CD4-positive, alpha-beta T cell (primary cell): ENCODE results near the gene HEPACAM2. TPM values are rescaled to one million over a fixed set of nuclear protein-coding genes. Genes with fewer than 3 reads are reported as not detected.

Source experiments
- ATAC-seq: fragments of 200-7000 bp; cut with Tn5 transposase; one replicate; pipeline ENCODE4 v1.10.0; 2022; ENCODE audit warnings: mild to moderate bottlenecking; ENCODE audit not compliant: poor library complexity
- CTCF ChIA-PET: fragments of 350-600 bp; sonication (Branson Sonifier 250); formaldehyde crosslinking; loops from one replicate; lab custom pipeline; 2021; ENCODE audit warnings: antibody characterized with exemption, inconsistent platforms; lab: Charles Lee
- POLR2A ChIA-PET: fragments of 350-600 bp; sonication (Branson Sonifier 250); formaldehyde crosslinking; loops from one replicate; lab custom pipeline; 2021; ENCODE audit warnings: antibody characterized with exemption, inconsistent platforms; lab: Charles Lee
- DNase-seq, 14 experiments: peaks; one replicate each; pipeline ENCODE4 v3.0.0-alpha.2; 2013 to 2020; ENCODE audit warnings: mixed read lengths in 2 of 14
- H3K27ac ChIP-seq, 2 donors: one replicate each; pipeline versions ENCODE4 v1.5.1 to v1.7.0; 2013; ENCODE audit warnings: low read length in 2 of 2, low read depth in 1 of 2, mild to moderate bottlenecking in 1 of 2
- H3K27me3 ChIP-seq, 2 experiments: 1 replicate in 1 of 2; 2 replicates in 1 of 2; pipeline versions ENCODE4 v1.6.1 to v1.7.0; 2013; ENCODE audit warnings: low read length in 2 of 2, control low read depth in 1 of 2, mild to moderate bottlenecking in 1 of 2, moderate library complexity in 1 of 2; ENCODE audit not compliant: insufficient read depth in 2 of 2, control insufficient read depth in 1 of 2
- H3K36me3 ChIP-seq: one replicate; pipeline ENCODE4 v1.6.1; 2013; ENCODE audit warnings: low read length, control low read depth; ENCODE audit not compliant: insufficient read depth
- H3K4me1 ChIP-seq: one replicate; pipeline ENCODE4 v1.6.1; 2013; ENCODE audit warnings: low read length, control low read depth; ENCODE audit not compliant: insufficient read depth
- H3K4me3 ChIP-seq: one replicate; pipeline ENCODE4 v1.5.1; 2013; ENCODE audit warnings: mild to moderate bottlenecking, low read length, moderate library complexity
- H3K9me3 ChIP-seq, 2 experiments: 1 replicate in 1 of 2; 2 replicates in 1 of 2; pipeline versions ENCODE4 v1.6.1 to v1.7.0; 2013; ENCODE audit warnings: low read length in 2 of 2, mild to moderate bottlenecking in 2 of 2, control low read depth in 1 of 2, moderate library complexity in 1 of 2; ENCODE audit not compliant: control insufficient read depth in 1 of 2, insufficient read depth in 1 of 2
- H3K27ac Mint-ChIP-seq: one replicate; pipeline ENCODE4 v1.8.0; 2020; ENCODE audit warnings: mixed read lengths
- H3K27me3 Mint-ChIP-seq: one replicate; pipeline ENCODE4 v1.8.0; 2021; ENCODE audit warnings: mixed read lengths
- H3K36me3 Mint-ChIP-seq: one replicate; pipeline ENCODE4 v1.8.0; 2021; ENCODE audit warnings: low read depth, mixed read lengths
- H3K4me1 Mint-ChIP-seq: one replicate; pipeline ENCODE4 v1.8.0; 2021; ENCODE audit warnings: low read depth, mixed read lengths
- H3K4me3 Mint-ChIP-seq: one replicate; pipeline ENCODE4 v1.8.0; 2020; ENCODE audit warnings: mild to moderate bottlenecking, mixed read lengths
- H3K9me3 Mint-ChIP-seq: one replicate; pipeline ENCODE4 v1.8.0; 2020; ENCODE audit warnings: mixed read lengths
- intact Hi-C, 2 experiments: fragments of 100-400 bp; cut with DNase I in 1 of 2; cut with micrococcal nuclease in 1 of 2; formaldehyde crosslinking; loops; one replicate each; pipeline versions ENCODE4 v1.15.1 to v1.9.0; 2023 to 2025; cut with DNase I, micrococcal nuclease
- total RNA-seq, 174 experiments: library from RNA in 2 of 174; stranded (reverse) in 2 of 174; gene quantifications; one replicate each; pipeline ENCODE4 v1.2.3 and lab custom pipeline; 2021 to 2026
- TF ChIP-seq, protein P1 (sequence below): fragments of 200-600 bp; IDR thresholded peaks from one replicate; pipeline ENCODE4 v1.8.0; 2022; ENCODE audit warnings: antibody characterized with exemption, mild to moderate bottlenecking

The HEPACAM2 gene
- total RNA-seq, 2 experiments from 2014 or later = not detected

DNA sequence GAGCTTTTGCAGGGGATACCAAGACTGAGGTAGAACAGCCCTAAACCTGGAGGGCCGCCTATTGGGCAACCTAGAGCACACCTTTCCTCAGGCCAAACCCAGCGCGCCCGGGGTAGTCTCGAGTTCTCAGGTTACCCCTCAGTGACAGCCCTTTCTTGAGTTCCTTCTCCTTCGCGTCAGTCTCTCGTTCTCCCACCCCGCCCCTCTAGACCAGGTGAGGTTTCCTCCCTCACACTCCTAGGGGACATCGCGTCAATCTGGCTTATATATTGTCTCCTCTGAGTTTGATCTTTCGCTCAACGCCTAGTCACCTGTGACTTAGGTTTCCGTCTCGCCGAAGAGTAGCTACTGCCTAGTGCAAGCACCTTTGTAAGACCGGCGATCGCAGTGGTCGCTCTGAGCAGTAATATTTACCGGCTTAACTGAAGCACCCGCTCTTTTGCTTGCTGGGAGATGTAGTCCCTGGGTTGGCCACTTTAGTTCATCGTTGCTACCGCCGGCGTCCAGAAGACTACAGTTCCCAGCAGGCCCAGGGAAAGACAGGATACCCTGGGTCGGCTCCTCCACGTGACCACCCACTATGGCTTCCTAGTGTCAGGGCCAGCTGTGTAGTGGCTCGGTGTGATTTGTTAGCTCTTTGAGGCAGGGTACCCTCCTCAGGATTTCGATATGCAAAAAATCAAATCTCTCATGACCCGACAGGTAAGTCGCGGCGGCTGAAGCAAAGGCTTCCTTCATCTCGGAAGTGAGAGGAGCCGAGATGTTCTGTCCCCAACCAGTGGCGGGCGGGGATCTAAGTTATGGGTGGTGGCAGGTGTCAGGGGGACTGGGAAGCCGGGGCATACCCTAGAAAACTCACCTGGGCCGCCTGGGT lies 5.8 kb upstream of the HEPACAM2 start, which contains the start of gene VPS50:
Gene VPS50, plus strand, starts transcription at position 568 of the 874 bp plus-strand sequence. Its CDS starts 102 bp downstream, at position 670.
- ATAC-seq = peak; percentile 94
- H3K27me3 ChIP-seq = no peaks in the 10 kb centered on the region
- no peaks in the 10 kb centered on the region for H3K9me3 ChIP-seq
- H3K4me3 Mint-ChIP-seq = peak within 1 kb of the TSS; percentile 96
- peaks cover 25% of the 10 kb centered on the region for H3K4me1 Mint-ChIP-seq
- H3K4me1 ChIP-seq = peaks cover 6% of the 10 kb centered on the region
- H3K27ac Mint-ChIP-seq = peak within 1 kb of the TSS; percentile 95
- no peaks in the 10 kb centered on the region for H3K9me3 Mint-ChIP-seq
- CTCF ChIA-PET = interaction anchor here (0.6 to 1.4 kb wide), 6 partner anchors 10 to 784 kb away, joined by 3 to 4 read pairs (median 3); partner anchors contain the start of genes GATAD1 and SAMD9
- TF ChIP-seq, protein P1, sequence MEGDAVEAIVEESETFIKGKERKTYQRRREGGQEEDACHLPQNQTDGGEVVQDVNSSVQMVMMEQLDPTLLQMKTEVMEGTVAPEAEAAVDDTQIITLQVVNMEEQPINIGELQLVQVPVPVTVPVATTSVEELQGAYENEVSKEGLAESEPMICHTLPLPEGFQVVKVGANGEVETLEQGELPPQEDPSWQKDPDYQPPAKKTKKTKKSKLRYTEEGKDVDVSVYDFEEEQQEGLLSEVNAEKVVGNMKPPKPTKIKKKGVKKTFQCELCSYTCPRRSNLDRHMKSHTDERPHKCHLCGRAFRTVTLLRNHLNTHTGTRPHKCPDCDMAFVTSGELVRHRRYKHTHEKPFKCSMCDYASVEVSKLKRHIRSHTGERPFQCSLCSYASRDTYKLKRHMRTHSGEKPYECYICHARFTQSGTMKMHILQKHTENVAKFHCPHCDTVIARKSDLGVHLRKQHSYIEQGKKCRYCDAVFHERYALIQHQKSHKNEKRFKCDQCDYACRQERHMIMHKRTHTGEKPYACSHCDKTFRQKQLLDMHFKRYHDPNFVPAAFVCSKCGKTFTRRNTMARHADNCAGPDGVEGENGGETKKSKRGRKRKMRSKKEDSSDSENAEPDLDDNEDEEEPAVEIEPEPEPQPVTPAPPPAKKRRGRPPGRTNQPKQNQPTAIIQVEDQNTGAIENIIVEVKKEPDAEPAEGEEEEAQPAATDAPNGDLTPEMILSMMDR = no peak
- intact Hi-C loops = loop anchor here (1.0 to 10.0 kb wide), 10 partner anchors 113 to 1433 kb away; partner anchors contain the start of genes ANKIB1 (in 1 of the 2), BET1 (in 1 of the 2), CDK6 (in 1 of the 2) and FAM133B (in 1 of the 2)
- no peaks in the 10 kb centered on the region for H3K27me3 Mint-ChIP-seq
- POLR2A ChIA-PET = interaction anchor here (0.6 to 2.6 kb wide), 13 partner anchors 8 to 1425 kb away, joined by 3 to 23 read pairs (median 4); partner anchors contain the start of genes ANKIB1, KRIT1, PEX1 and RBM48
- peaks cover 8% of the 10 kb centered on the region for H3K36me3 Mint-ChIP-seq
- peak; percentile 84 to 97 (median 88) for DNase-seq
- H3K4me3 ChIP-seq = peak within 1 kb of the TSS; percentile 67
- peak within 1 kb of the TSS; percentile 79 to 91 for H3K27ac ChIP-seq
- no peaks in the 10 kb centered on the region for H3K36me3 ChIP-seq

DNA sequence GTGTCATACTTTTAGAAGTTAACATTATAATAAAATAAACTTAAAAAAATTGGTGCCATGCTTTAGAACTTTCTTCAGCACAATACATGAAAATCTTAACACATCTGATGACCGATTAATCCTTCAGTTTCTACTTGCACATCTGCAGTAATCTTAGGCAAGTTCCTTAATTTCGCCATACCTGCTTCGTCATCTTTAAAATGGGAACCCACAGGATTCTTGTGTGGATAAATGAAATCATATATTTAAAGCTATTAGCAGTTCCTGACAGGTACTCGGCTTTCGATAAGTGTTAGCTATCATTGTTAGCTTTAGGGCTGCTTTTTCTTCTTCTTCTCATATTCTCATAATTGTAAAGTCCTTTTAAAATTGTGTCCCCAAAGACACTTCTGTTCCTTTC lies 5.0 kb upstream of the HEPACAM2 start:
- peaks cover 6% of the 10 kb centered on the region for H3K4me1 ChIP-seq
- peaks cover 25% of the 10 kb centered on the region for H3K4me1 Mint-ChIP-seq
- no peaks in the 10 kb centered on the region for H3K9me3 ChIP-seq
- TF ChIP-seq, protein P1 = no peak
- POLR2A ChIA-PET = interaction anchor here (0.6 to 2.6 kb wide), 9 partner anchors 9 to 985 kb away, joined by 3 to 23 read pairs (median 5); partner anchors contain the start of genes ANKIB1, KRIT1, PEX1 and RBM48
- intact Hi-C loops = loop anchor here (5.0 to 10.0 kb wide), 7 partner anchors 396 to 1434 kb away; partner anchors contain the start of genes ANKIB1 (in 1 of the 2), BET1 (in 1 of the 2), CDK6 (in 1 of the 2) and GATAD1 (in 1 of the 2)
- peak in 2 of 14 experiments; percentile 24 to 25 for DNase-seq
- peak overlapping the region; percentile 96 for H3K4me3 Mint-ChIP-seq
- H3K36me3 Mint-ChIP-seq = peaks cover 8% of the 10 kb centered on the region
- CTCF ChIA-PET = interaction anchor here (0.6 to 1.4 kb wide), 3 partner anchors 113 to 783 kb away, joined by 3 to 4 read pairs (median 3); partner anchors contain the start of genes GATAD1 and SAMD9
- H3K4me3 ChIP-seq = peak overlapping the region; percentile 67
- H3K36me3 ChIP-seq = no peaks in the 10 kb centered on the region
- no peaks in the 10 kb centered on the region for H3K27me3 Mint-ChIP-seq
- no peak for ATAC-seq
- no peaks in the 10 kb centered on the region for H3K9me3 Mint-ChIP-seq
- H3K27me3 ChIP-seq = no peaks in the 10 kb centered on the region
- H3K27ac ChIP-seq = peak overlapping the region; percentile 79 to 91
- peak overlapping the region; percentile 95 for H3K27ac Mint-ChIP-seq

DNA sequence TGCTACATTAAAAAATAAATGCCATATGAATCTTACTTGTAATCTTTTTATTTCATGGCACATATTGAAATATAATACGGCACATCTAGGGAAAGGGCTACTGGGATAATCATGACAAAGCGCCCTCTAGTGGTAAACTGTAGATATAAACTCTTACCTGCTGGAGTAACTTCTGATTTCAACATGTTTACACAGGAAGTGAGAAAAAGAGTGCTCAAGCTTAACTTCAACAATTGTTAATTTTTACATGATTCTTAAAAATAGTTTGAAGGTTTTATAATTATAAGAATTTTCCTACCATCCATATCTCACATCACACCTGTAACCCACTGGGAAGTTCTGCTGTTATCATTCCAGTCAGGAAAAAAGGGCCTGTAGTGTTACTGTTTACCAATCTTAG lies 2.0 kb upstream of the HEPACAM2 start:
- no peaks in the 10 kb centered on the region for H3K9me3 ChIP-seq
- no peaks in the 10 kb centered on the region for H3K27me3 ChIP-seq
- H3K36me3 ChIP-seq = no peaks in the 10 kb centered on the region
- DNase-seq (peak in 4 of 14 experiments; percentile 4 to 83 (median 81)), ATAC-seq (no peak)
- ChIA-PET CTCF (interaction anchor here (1.0 to 1.2 kb wide), 3 partner anchors 12 to 110 kb away, joined by 3 to 6 read pairs (median 4); partner anchors contain the start of gene SAMD9), POLR2A (interaction anchor here (0.6 to 1.0 kb wide), 6 partner anchors 11 to 781 kb away, joined by 3 to 4 read pairs (median 3); partner anchors contain the start of genes RBM48 and SAMD9)
- TF ChIP-seq, protein P1 = peak; percentile 94
- Mint-ChIP-seq H3K9me3 (no peaks in the 10 kb centered on the region), H3K4me3 (peak overlapping the region; percentile 32), H3K27me3 (peaks cover 4% of the 10 kb centered on the region), H3K27ac (peak overlapping the region; percentile 76), H3K36me3 (peaks cover 8% of the 10 kb centered on the region), H3K4me1 (peaks cover 25% of the 10 kb centered on the region)
- H3K4me3 ChIP-seq = no peak overlapping the region
- no peak overlapping the region for H3K27ac ChIP-seq
- H3K4me1 ChIP-seq = peaks cover 6% of the 10 kb centered on the region
- intact Hi-C loops = loop anchor here in 1 of 2 experiments (5.0 to 10.0 kb wide), 5 partner anchors 391 to 1284 kb away; partner anchors contain the start of genes AKAP9 and CDK6
